HG03103 (cell line): Measurements from ENCODE around the gene POU6F2.

Experiments used
- ATAC-seq: cut with Tn5 transposase; IDR thresholded peaks from one replicate; pipeline ENCODE4 v1.9.1; 2021; ENCODE audit warnings: low read depth; ENCODE audit not compliant: unreplicated experiment

Gene POU6F2

GRCh38 chr7:39102234-39102633 is 124.5 kb downstream of the POU6F2 start:
- ATAC-seq, result no peak

- ATAC-seq, result no peak
Measured at GRCh38 chr7:39105720-39106119, 128.0 kb downstream of the POU6F2 start.

GRCh38 chr7:39125846-39126245 is 148.1 kb downstream of the POU6F2 start:
- ATAC-seq, result no peak

GRCh38 chr7:39127058-39127457 is 149.3 kb downstream of the POU6F2 start:
- ATAC-seq, result no peak

- no peak for ATAC-seq
Measured at GRCh38 chr7:39128287-39128843, 150.7 kb downstream of the POU6F2 start.

GRCh38 chr7:39130274-39130673 is 152.6 kb downstream of the POU6F2 start:
- no peak for ATAC-seq

GRCh38 chr7:39130857-39131526 is 153.3 kb downstream of the POU6F2 start:
- ATAC-seq, result no peak

GRCh38 chr7:39132306-39132705 is 154.6 kb downstream of the POU6F2 start:
- ATAC-seq, result no peak

- no peak for ATAC-seq
Measured at GRCh38 chr7:39133088-39133487, 155.4 kb downstream of the POU6F2 start.

GRCh38 chr7:39137480-39137879 is 159.8 kb downstream of the POU6F2 start:
- ATAC-seq, result no peak

GRCh38 chr7:39142750-39143149 is 165.0 kb downstream of the POU6F2 start:
- ATAC-seq, result no peak

- no peak for ATAC-seq
Measured at GRCh38 chr7:39144420-39144819, 166.7 kb downstream of the POU6F2 start.

- ATAC-seq, result no peak
Measured at GRCh38 chr7:39145283-39145682, 167.6 kb downstream of the POU6F2 start.

- ATAC-seq, result no peak
Measured at GRCh38 chr7:39145935-39146334, 168.2 kb downstream of the POU6F2 start.

GRCh38 chr7:39152701-39153100 is 175.0 kb downstream of the POU6F2 start:
- no peak for ATAC-seq

- ATAC-seq, result no peak
Measured at GRCh38 chr7:39153113-39153512, 175.4 kb downstream of the POU6F2 start.

- ATAC-seq, result no peak
Measured at GRCh38 chr7:39153647-39154046, 175.9 kb downstream of the POU6F2 start.

GRCh38 chr7:39154815-39155214 is 177.1 kb downstream of the POU6F2 start:
- no peak for ATAC-seq

GRCh38 chr7:39158367-39158766 is 180.7 kb downstream of the POU6F2 start:
- ATAC-seq, result no peak

GRCh38 chr7:39161903-39162302 is 184.2 kb downstream of the POU6F2 start:
- ATAC-seq, result no peak

GRCh38 chr7:39164887-39165286 is 187.2 kb downstream of the POU6F2 start:
- ATAC-seq, result no peak

GRCh38 chr7:39168403-39169098 is 190.8 kb downstream of the POU6F2 start:
- ATAC-seq, result no peak
